Fibroblast of lung (primary cell): ENCODE results near the gene SLC52A1. TPM values are rescaled to one million over a fixed set of nuclear protein-coding genes. Genes with fewer than 3 reads are reported as not detected.
A peak's percentile ranks its signal among the peaks of the same experiment; 100 is the strongest.

Source experiments
- DNase-seq, 2 donors: peaks; one replicate each; pipeline versions ENCODE4 v3.0.0 to v3.0.0-alpha.2; 2010; ENCODE audit warnings: low read depth in 2 of 2
- H2AFZ ChIP-seq: 2 replicates; pipeline ENCODE4 v1.5.1; 2012; ENCODE audit warnings: low read length, control low read depth, inconsistent platforms
- H3K27ac ChIP-seq: 2 replicates; pipeline ENCODE4 v1.5.1; 2011; ENCODE audit warnings: low read length, control low read depth; ENCODE audit not compliant: insufficient read depth
- H3K27me3 ChIP-seq: 2 replicates; pipeline ENCODE4 v1.5.1; 2011; ENCODE audit warnings: mild to moderate bottlenecking, low read length; ENCODE audit not compliant: control insufficient read depth, insufficient read depth
- H3K36me3 ChIP-seq: 2 replicates; pipeline ENCODE4 v1.5.1; 2011; ENCODE audit warnings: low read length; ENCODE audit not compliant: control insufficient read depth, insufficient read depth
- H3K4me1 ChIP-seq: 2 replicates; pipeline ENCODE4 v1.5.1; 2011; ENCODE audit warnings: low read length; ENCODE audit not compliant: control insufficient read depth, insufficient read depth; ENCODE audit errors: extremely low read depth
- H3K4me2 ChIP-seq: 2 replicates; pipeline ENCODE4 v1.5.1; 2011; ENCODE audit warnings: low read length, control low read depth; ENCODE audit not compliant: insufficient read depth; ENCODE audit errors: extremely low read depth
- H3K4me3 ChIP-seq, 4 experiments: fragments of 200-600 bp in 1 of 4; sonication (generic) in 1 of 4; replicated peaks in 1 of 4; 2 replicates each; pipeline ENCODE4 v1.5.1; 2011 to 2016; ENCODE audit warnings: low read length in 4 of 4, low read depth in 3 of 4, mild to moderate bottlenecking in 3 of 4, control low read depth in 2 of 4, inconsistent platforms in 1 of 4, mixed read lengths in 1 of 4; ENCODE audit not compliant: insufficient read depth in 1 of 4; ENCODE audit errors: control extremely low read depth in 1 of 4
- H3K79me2 ChIP-seq: 2 replicates; pipeline ENCODE4 v1.5.1; 2012; ENCODE audit warnings: mild to moderate bottlenecking, low read length, inconsistent platforms; ENCODE audit not compliant: control insufficient read depth, insufficient read depth
- H3K9ac ChIP-seq: 2 replicates; pipeline ENCODE4 v1.5.1; 2011; ENCODE audit warnings: mild to moderate bottlenecking, low read length, control low read depth; ENCODE audit not compliant: insufficient read depth
- H3K9me3 ChIP-seq: 2 replicates; pipeline ENCODE4 v1.5.1; 2012; ENCODE audit warnings: low read depth, low read length; ENCODE audit not compliant: control insufficient read depth, insufficient read depth
- H4K20me1 ChIP-seq: 2 replicates; pipeline ENCODE4 v1.5.1; 2011; ENCODE audit warnings: low read length; ENCODE audit not compliant: control insufficient read depth, insufficient read depth; ENCODE audit errors: extremely low read depth
- CTCF ChIP-seq, 2 donors: IDR thresholded peaks in 1 of 2; conservative IDR thresholded peaks in 1 of 2; 1 replicate in 1 of 2; 2 replicates in 1 of 2; pipeline ENCODE4 v1.5.1; 2011 to 2012; ENCODE audit warnings: low read length in 2 of 2, control low read depth in 1 of 2, inconsistent platforms in 1 of 2, low read depth in 1 of 2, mild to moderate bottlenecking in 1 of 2
- EZH2 ChIP-seq: IDR thresholded peaks from 2 replicates; pipeline ENCODE4 v1.5.1; 2012; ENCODE audit warnings: low read length, control low read depth, mild to moderate bottlenecking; ENCODE audit errors: missing control alignments
- polyA plus RNA-seq, 2 donors: library from polyadenylated mRNA; depleted of rRNA in 1 of 2; stranded (reverse) in 1 of 2; unstranded in 1 of 2; fragments of >200 nt; gene quantifications; 2 replicates each; pipeline ENCODE4 v1.2.1, GENCODE V29; 2011 to 2012; ENCODE audit warnings: missing spikeins in 1 of 2
- total RNA-seq: library from RNA; depleted of rRNA; stranded (reverse); fragments of >200 nt; gene quantifications from 2 replicates; pipeline ENCODE4 v1.2.1, GENCODE V29; 2014

SLC52A1 gene
- total and polyA plus RNA-seq, 2 donors (not counting 1 experiment from before 2014, with no cell fraction given), result 0.66 TPM; not detected in 1

- no peak for DNase-seq
- H3K36me3 ChIP-seq, result peaks cover 11% of the 10 kb centered on the region
Observed at GRCh38 chr17:5023588-5024147, 11.6 kb downstream of the SLC52A1 start.

GRCh38 chr17:5022171-5022711 is 13.0 kb downstream of the SLC52A1 start:
- no peak overlapping the region for H3K27ac ChIP-seq
- no peak overlapping the region for H2AFZ ChIP-seq
- no peaks in the 10 kb centered on the region for H3K79me2 ChIP-seq
- no peak for DNase-seq
- no peak for TF ChIP-seq EZH2
- H4K20me1 ChIP-seq, result no peaks in the 10 kb centered on the region
- no peak overlapping the region for H3K9ac ChIP-seq
- no peak overlapping the region for H3K4me3 ChIP-seq
- H3K36me3 ChIP-seq, result peaks cover 11% of the 10 kb centered on the region
- H3K27me3 ChIP-seq, result no peaks in the 10 kb centered on the region
- H3K4me1 ChIP-seq, result no peaks in the 10 kb centered on the region
- no peaks in the 10 kb centered on the region for H3K9me3 ChIP-seq
- H3K4me2 ChIP-seq, result no peak overlapping the region

More at GRCh38 chr17:5023588-5024147, 11.6 kb downstream of the SLC52A1 start:
- Histone ChIP-seq H4K20me1 (no peaks in the 10 kb centered on the region), H2AFZ (no peak overlapping the region), H3K27ac (no peak overlapping the region), H3K4me3 (no peak overlapping the region), H3K4me1 (no peaks in the 10 kb centered on the region), H3K79me2 (no peaks in the 10 kb centered on the region), H3K4me2 (no peak overlapping the region), H3K27me3 (no peaks in the 10 kb centered on the region), H3K9ac (no peak overlapping the region), H3K9me3 (no peaks in the 10 kb centered on the region)
- TF ChIP-seq EZH2, result no peak

GRCh38 chr17:5020502-5021023 is 14.7 kb downstream of the SLC52A1 start:
- Histone ChIP-seq H3K27ac (no peak overlapping the region), H3K4me1 (no peaks in the 10 kb centered on the region), H3K36me3 (peaks cover 12% of the 10 kb centered on the region), H2AFZ (no peak overlapping the region), H4K20me1 (no peaks in the 10 kb centered on the region), H3K9me3 (no peaks in the 10 kb centered on the region), H3K27me3 (no peaks in the 10 kb centered on the region), H3K9ac (no peak overlapping the region), H3K4me3 (no peak overlapping the region), H3K79me2 (no peaks in the 10 kb centered on the region), H3K4me2 (no peak overlapping the region)
- TF ChIP-seq CTCF (conservative IDR thresholded peaks at IDR 0.05 in 1 of 2, IDR thresholded peaks at IDR 0.05 in 1 of 2; ENCODE audit: low read depth in 1 of 2, low read length in 2 of 2), result no peak
- no peak for TF ChIP-seq EZH2
- DNase-seq, result no peak

GRCh38 chr17:5019475-5019956 is 15.7 kb downstream of the SLC52A1 start:
- no peaks in the 10 kb centered on the region for H3K9me3 ChIP-seq
- no peak overlapping the region for H3K4me2 ChIP-seq
- no peak overlapping the region for H3K27ac ChIP-seq
- TF ChIP-seq EZH2 (no peak), CTCF (conservative IDR thresholded peaks at IDR 0.05 in 1 of 2, IDR thresholded peaks at IDR 0.05 in 1 of 2; ENCODE audit: low read depth in 1 of 2, low read length in 2 of 2) (peak in 1 of 2 donors; percentile 2)
- no peaks in the 10 kb centered on the region for H3K4me1 ChIP-seq
- no peaks in the 10 kb centered on the region for H3K27me3 ChIP-seq
- H3K79me2 ChIP-seq, result no peaks in the 10 kb centered on the region
- DNase-seq, result no peak
- no peak overlapping the region for H3K9ac ChIP-seq
- no peak overlapping the region for H3K4me3 ChIP-seq
- H3K36me3 ChIP-seq, result peaks cover 15% of the 10 kb centered on the region
- H4K20me1 ChIP-seq, result no peaks in the 10 kb centered on the region
- H2AFZ ChIP-seq, result no peak overlapping the region
